ENCODE data around the gene PPP3R1.

Gene PPP3R1

DNA sequence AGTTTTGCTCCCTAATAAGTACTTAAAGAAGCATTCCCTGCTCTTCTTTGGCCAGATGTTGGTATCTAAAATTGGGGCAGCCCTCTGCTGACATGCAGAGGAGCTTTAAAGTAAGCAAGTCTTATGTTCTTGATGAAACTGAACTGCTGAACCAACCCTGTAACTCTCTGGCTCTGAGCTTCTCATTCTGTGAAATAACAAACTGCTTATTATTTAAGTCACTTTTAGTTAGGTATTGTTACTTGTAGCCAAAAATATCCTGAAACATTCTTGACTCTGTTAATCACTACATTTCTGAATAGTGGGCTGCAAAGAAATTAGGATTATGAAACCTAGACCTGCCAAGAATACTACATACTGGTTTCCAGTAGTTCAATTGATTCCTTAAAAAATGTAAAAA, 15.5 kb downstream of the PPP3R1 start:
- Histone ChIP-seq H3K36me3 (replicated peaks) (no peaks in the 10 kb centered on the region), H3K4me1 (peaks cover 44% of the 10 kb centered on the region), H3K4me3 (no peak overlapping the region), H3K27me3 (ENCODE audit: low read depth) (no peaks in the 10 kb centered on the region; the same call in 1 of the 2 replicates), H3K9me3 (no peaks in the 10 kb centered on the region)
- in situ Hi-C loops (cut with MboI; ENCODE audit: low sequenced_read_pairs): no loop called here
- no peak for DNase-seq (ENCODE audit: low spot score in 2 of 2)

DNA sequence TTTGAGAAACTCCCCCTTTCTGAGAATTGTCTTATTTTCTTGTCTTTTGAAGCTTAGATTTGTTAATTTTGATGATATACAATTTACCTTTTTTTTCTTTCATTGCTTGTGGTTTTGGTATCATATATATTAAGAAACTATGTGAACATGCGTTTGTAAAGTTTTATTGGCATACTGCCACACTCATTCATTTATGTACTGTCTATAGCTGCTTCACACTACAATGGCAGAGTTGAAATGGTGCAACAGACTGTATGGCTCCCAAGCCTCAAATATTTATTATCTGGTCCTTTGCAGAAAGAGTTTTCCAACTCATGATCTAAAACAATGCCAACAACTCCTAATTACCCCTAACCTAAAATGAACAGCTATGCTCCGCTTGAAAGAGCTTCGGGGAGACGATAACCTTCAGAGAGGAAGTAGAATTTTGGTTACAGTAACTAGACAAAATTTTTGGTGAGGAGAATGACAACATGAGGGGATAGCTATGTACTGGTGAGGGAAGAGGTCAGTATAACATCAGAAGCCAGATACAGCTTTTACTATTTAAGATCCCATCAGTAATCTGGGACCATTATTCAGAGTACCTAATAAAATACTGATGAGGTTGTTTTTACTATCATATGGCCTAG, 16.1 kb downstream of the PPP3R1 start:
- H3K36me3 ChIP-seq (replicated peaks): no peaks in the 10 kb centered on the region
- no peaks in the 10 kb centered on the region for H3K9me3 ChIP-seq
- no peaks in the 10 kb centered on the region; the same call in 1 of the 2 replicates for H3K27me3 ChIP-seq (ENCODE audit: low read depth)
- peaks cover 48% of the 10 kb centered on the region for H3K4me1 ChIP-seq
- H3K4me3 ChIP-seq: no peak overlapping the region
- in situ Hi-C loops (cut with MboI; ENCODE audit: low sequenced_read_pairs): no loop called here
- no peak for DNase-seq (ENCODE audit: low spot score in 2 of 2)

DNA sequence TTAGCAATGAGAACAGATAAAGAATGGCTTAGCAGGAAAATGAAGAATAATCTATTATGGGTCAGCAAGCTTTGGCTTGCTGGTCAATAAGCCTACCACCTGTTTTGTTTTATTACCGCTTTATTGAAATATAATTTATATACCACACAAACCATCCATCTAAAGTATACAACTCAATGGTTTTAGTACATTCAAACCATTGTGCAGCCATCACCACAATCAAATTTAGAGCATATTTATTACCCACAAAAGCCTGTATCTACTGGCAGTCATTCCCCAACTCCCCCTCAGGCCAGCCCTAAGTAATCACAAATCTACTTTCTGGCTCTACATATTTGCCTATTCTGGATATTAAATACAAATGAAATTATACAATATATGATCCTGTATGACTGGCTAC, 17.2 kb downstream of the PPP3R1 start:
- Histone ChIP-seq H3K4me1 (peaks cover 50% of the 10 kb centered on the region), H3K4me3 (no peak overlapping the region), H3K9me3 (no peaks in the 10 kb centered on the region), H3K36me3 (replicated peaks) (no peaks in the 10 kb centered on the region), H3K27me3 (ENCODE audit: low read depth) (no peaks in the 10 kb centered on the region; the same call in 1 of the 2 replicates)
- no peak for DNase-seq (ENCODE audit: low spot score in 2 of 2)
- in situ Hi-C loops (cut with MboI; ENCODE audit: low sequenced_read_pairs): no loop called here

DNA sequence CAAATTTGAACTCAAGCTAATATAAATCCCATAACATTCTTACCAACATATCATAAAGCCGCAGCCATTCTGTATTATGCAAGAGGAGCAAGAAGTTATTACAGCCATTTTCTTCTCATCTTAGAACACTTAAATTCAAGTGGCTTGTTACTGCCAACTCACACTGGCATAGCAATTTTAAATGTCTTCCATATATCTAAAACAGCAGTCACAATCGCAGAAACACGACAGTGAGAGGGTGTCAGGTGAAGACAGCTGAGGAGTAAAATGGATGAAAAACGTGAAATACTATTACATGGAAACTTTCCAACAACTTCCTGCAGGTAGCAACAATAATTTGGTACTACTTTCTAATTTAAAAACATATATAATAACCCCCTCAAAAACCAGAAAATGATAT, 17.9 kb downstream of the PPP3R1 start:
- Histone ChIP-seq H3K9me3 (no peaks in the 10 kb centered on the region), H3K4me3 (no peak overlapping the region), H3K36me3 (replicated peaks) (no peaks in the 10 kb centered on the region), H3K27me3 (ENCODE audit: low read depth) (no peaks in the 10 kb centered on the region; the same call in 1 of the 2 replicates), H3K4me1 (peaks cover 44% of the 10 kb centered on the region)
- no peak for DNase-seq (ENCODE audit: low spot score in 2 of 2)
- in situ Hi-C loops (cut with MboI; ENCODE audit: low sequenced_read_pairs): no loop called here

DNA sequence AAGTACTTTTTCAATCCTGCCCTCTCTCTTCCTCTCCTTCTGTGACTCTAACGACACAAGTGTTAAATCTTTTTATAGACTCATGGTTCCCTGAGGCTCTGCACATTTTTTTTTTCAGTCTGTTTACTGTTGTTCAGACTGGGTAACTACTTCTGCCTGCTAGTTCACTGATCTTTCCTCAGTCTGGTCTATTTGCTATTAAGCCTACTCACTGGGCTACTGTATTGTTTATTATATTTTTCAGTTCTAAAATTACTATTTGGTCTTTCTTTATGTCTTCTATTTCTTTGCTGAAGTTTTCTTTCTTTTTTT, 21.3 kb downstream of the PPP3R1 start:
- H3K36me3 ChIP-seq (replicated peaks): no peaks in the 10 kb centered on the region
- no peak for DNase-seq (ENCODE audit: low spot score in 2 of 2)
- H3K9me3 ChIP-seq: no peaks in the 10 kb centered on the region
- no peak overlapping the region for H3K4me3 ChIP-seq
- peaks cover 29% of the 10 kb centered on the region for H3K4me1 ChIP-seq
- in situ Hi-C loops (cut with MboI; ENCODE audit: low sequenced_read_pairs): no loop called here
- no peaks in the 10 kb centered on the region; the same call in 1 of the 2 replicates for H3K27me3 ChIP-seq (ENCODE audit: low read depth)

DNA sequence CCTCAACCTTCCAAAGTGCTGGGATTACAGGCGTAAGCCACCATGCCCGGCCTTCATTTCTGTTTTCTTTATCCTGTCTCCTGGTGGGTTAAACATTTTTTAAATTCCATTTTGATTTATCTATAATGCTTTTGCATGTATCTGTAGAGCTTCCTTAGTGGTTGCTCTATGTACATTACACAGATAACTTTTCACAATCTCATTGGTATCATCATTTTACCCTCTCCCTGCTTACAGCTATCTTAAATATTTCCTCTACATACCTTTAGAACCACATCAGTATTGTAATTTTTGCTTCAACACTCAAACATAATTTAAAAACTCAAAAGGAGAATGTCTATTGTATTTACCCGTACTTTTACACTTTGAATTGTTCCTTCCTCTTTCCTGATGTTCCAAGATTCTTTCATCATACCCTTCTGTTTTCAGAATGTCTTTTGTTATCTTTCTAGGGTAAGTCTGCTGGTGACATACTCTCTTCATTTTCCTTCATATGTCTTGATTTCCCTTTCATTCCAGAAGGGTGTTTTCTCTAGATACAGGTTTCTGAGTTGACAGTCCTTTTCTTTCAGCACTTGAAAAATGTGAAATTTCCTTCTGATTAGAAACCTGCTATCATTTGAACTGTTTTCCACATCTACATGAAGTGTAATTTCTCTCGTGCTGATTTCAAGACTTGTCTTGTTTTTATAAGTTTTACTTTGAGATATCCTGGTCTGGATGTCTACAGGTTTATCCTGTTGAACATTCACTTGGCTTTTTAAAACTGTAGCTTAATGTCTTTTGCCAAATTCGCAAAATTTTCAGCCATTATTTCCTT, 21.9 kb downstream of the PPP3R1 start:
- no peaks in the 10 kb centered on the region for H3K9me3 ChIP-seq
- H3K4me1 ChIP-seq: peaks cover 31% of the 10 kb centered on the region
- no peak overlapping the region for H3K4me3 ChIP-seq
- no peaks in the 10 kb centered on the region; the same call in 1 of the 2 replicates for H3K27me3 ChIP-seq (ENCODE audit: low read depth)
- in situ Hi-C loops (cut with MboI; ENCODE audit: low sequenced_read_pairs): no loop called here
- no peaks in the 10 kb centered on the region for H3K36me3 ChIP-seq (replicated peaks)
- no peak for DNase-seq (ENCODE audit: low spot score in 2 of 2)

DNA sequence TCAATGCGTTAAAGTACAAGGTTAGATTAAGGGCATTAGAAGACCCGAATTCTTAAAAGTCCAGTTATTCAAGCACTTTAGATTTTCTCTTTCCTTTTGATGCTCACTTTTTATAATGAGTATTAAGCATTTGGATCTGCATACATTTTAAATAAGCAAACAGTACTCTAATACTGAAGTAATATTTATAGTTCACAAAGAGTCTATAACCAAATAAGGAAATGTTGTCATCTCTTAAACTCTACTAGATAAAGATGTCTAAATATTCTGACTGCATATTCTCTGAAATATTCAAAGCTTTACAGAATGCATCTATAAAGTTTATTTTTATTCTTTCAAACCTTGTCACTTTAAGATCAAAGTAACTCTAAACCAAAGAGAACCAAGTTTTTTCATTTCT, 25.5 kb downstream of the PPP3R1 start:
- Histone ChIP-seq H3K9me3 (no peaks in the 10 kb centered on the region), H3K4me1 (peaks cover 30% of the 10 kb centered on the region), H3K27me3 (ENCODE audit: low read depth) (no peaks in the 10 kb centered on the region), H3K4me3 (no peak overlapping the region), H3K36me3 (replicated peaks) (no peaks in the 10 kb centered on the region)
- no peak for DNase-seq (ENCODE audit: low spot score in 2 of 2)
- in situ Hi-C loops (cut with MboI; ENCODE audit: low sequenced_read_pairs): no loop called here

DNA sequence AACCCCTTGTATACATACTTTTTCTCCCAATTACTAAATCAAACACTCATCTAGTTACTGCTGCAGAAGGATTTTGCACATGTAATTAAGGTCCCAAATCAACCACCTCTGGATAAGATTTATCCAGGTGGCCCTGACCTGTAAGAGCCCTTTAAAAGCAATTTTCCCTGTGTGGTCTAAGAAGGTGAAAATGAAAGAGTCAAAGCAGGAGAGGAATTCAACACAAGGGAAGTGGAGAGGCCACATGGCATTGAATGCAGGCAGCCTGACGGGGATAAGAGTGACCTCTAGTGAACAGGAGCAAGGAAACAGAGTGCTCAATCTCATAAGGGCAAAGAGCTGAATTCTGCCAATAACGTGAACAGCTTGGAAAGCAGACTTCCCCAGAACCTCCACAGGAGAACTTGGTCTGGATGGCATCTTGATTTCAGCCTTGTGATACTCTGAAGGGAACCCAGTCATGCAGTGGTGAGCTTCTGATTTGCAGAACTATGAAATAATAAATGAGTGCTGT, 27.2 kb downstream of the PPP3R1 start:
- in situ Hi-C loops (cut with MboI; ENCODE audit: low sequenced_read_pairs): no loop called here
- Histone ChIP-seq H3K4me3 (no peak overlapping the region), H3K9me3 (no peaks in the 10 kb centered on the region), H3K27me3 (ENCODE audit: low read depth) (no peaks in the 10 kb centered on the region), H3K4me1 (peaks cover 18% of the 10 kb centered on the region), H3K36me3 (replicated peaks) (no peaks in the 10 kb centered on the region)
- DNase-seq (ENCODE audit: low spot score in 2 of 2): peak; percentile 52 to 58

DNA sequence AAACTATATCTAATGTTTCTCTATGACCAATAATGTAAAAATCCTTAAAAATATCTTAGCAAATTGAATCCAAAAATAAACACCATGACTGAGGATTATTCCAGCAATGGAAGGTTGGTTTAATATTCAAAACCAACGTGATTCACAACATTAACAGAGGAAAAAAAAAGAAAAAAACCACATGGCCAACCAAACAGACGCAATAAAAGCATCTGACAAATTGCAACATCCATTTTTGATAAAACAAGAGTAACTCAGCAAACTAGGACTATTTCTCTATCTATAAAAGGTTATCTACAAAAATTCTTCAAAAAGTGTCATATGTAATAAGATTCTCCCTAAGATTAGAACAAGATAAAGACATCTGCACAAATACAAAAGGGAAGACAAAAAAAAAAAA, 28.9 kb downstream of the PPP3R1 start:
- Histone ChIP-seq H3K4me3 (no peak overlapping the region), H3K9me3 (no peaks in the 10 kb centered on the region), H3K4me1 (peaks cover 18% of the 10 kb centered on the region), H3K36me3 (replicated peaks) (no peaks in the 10 kb centered on the region), H3K27me3 (ENCODE audit: low read depth) (no peaks in the 10 kb centered on the region)
- no peak for DNase-seq (ENCODE audit: low spot score in 2 of 2)
- in situ Hi-C loops (cut with MboI; ENCODE audit: low sequenced_read_pairs): no loop called here

DNA sequence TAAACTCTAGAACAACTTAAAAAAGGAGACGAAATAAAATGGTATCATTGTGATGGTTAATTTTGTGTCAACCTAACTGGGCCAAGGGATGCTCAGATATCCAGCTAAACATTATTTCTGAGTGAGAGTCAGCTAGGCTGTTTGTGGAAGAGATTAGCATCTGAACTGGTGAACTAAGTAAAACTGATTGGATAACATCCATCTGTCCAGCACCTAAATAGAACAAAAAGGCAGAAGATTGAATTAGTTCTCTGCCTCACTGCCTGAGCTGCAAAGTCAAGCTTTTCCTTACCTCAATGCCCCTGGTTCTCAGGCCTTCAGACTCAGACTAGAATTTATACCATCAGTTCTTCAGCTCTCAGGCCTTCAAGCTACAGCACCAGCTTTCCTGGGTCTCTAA, 30.0 kb downstream of the PPP3R1 start:
- no peaks in the 10 kb centered on the region for H3K9me3 ChIP-seq
- peaks cover 18% of the 10 kb centered on the region for H3K4me1 ChIP-seq
- in situ Hi-C loops (cut with MboI; ENCODE audit: low sequenced_read_pairs): no loop called here
- no peak for DNase-seq (ENCODE audit: low spot score in 2 of 2)
- no peaks in the 10 kb centered on the region for H3K27me3 ChIP-seq (ENCODE audit: low read depth)
- no peak overlapping the region for H3K4me3 ChIP-seq
- H3K36me3 ChIP-seq (replicated peaks): no peaks in the 10 kb centered on the region

DNA sequence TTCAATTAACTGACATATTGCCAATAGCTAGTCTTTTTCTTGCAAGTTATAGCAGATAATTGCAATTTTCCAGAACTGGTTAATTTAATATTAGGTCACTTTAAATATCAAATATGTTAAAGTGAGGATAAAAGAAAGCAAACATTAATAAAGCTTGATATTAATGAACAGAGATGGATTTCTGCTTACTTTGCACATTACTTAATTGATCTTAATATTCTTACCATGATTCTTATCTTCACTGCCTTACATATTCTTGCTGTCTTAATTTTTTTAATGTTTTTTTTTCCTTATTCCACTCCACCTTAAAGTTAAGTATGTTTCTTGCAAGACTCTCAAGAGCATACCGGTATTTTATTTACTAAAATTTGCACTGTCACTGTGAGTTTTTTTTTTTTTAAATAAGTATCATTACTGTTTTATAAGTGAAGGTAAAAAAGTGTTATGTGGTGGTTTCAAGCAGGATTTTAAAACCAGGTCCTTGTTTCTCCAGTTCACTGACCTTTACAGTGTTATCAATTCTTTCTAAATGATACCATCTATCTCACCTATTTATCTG, 33.9 kb downstream of the PPP3R1 start:
- no peaks in the 10 kb centered on the region for H3K4me1 ChIP-seq
- no peaks in the 10 kb centered on the region for H3K27me3 ChIP-seq (ENCODE audit: low read depth)
- no peaks in the 10 kb centered on the region for H3K9me3 ChIP-seq
- in situ Hi-C loops (cut with MboI; ENCODE audit: low sequenced_read_pairs): no loop called here
- H3K36me3 ChIP-seq (replicated peaks): peaks cover 3% of the 10 kb centered on the region; the same call in 1 of the 2 replicates
- no peak overlapping the region for H3K4me3 ChIP-seq
- DNase-seq (ENCODE audit: low spot score in 2 of 2): no peak

DNA sequence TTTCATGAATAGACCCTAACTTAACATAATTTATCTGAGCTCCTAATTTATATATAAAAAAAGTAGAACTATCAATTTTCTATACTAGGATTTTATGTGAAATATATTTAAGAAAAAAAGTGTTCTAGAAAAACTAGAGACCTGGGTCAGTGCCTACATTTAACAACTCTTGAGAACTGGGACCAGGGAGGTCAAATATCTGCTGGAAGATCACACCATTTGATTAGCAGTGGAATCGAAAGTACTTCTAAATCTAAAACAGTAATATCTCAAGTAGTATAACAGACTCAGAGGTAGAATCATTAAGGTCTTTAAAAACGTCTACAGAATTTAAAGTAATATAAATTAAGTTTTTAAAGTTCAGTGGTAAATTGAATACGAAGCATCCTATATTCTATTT, 34.6 kb downstream of the PPP3R1 start:
- no peak overlapping the region for H3K4me3 ChIP-seq
- DNase-seq (ENCODE audit: low spot score in 2 of 2): no peak
- H3K9me3 ChIP-seq: no peaks in the 10 kb centered on the region
- no peaks in the 10 kb centered on the region for H3K27me3 ChIP-seq (ENCODE audit: low read depth)
- no peaks in the 10 kb centered on the region for H3K4me1 ChIP-seq
- in situ Hi-C loops (cut with MboI; ENCODE audit: low sequenced_read_pairs): no loop called here
- peaks cover 3% of the 10 kb centered on the region; the same call in 1 of the 2 replicates for H3K36me3 ChIP-seq (replicated peaks)

DNA sequence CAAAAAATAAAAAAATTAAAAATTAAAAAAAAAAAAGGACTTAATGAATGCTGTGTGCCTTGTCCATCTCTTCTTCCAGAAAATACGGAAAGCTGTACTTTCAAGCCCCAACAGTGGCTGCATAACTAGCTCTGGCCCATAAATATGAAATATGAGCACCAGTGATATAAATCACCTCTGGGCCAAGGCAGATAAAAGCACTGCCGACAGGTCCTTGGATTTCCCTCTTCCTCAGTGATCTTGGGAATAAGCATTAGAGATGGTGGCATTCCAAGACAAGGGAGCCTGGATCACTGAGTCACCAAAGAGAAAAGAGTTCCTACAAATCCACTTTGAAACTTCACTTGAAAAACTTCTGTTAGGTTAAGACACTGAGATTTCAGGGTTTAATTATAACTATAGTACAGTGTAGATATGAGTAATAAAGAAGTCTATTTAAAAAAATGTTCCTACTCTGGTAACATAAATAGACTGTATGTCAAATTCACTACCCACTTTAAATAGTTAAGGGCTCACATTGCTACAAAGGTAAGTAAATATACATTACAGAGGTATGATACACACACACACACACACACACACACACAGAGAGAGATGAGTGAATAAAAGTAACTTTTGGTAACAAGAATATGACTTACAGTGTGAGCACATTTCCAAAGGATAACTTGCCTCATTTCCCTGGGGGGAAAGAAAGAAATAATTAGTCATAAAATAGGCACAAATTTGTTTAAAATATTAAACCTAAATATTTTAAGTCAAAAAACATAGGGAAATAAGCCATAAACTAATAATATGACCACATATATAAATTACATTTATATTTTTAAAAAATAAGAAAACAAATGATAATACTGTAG, 35.6 kb downstream of the PPP3R1 start:
- Histone ChIP-seq H3K36me3 (replicated peaks) (peaks cover 3% of the 10 kb centered on the region; the same call in 1 of the 2 replicates), H3K27me3 (ENCODE audit: low read depth) (no peaks in the 10 kb centered on the region), H3K4me3 (no peak overlapping the region), H3K9me3 (no peaks in the 10 kb centered on the region), H3K4me1 (no peaks in the 10 kb centered on the region)
- in situ Hi-C loops (cut with MboI; ENCODE audit: low sequenced_read_pairs): no loop called here
- no peak for DNase-seq (ENCODE audit: low spot score in 2 of 2)
